ENCODE results near the gene ATM.
"Not testable (repeated sequence)": the region's sequence is repeated elsewhere in the genome, so short reads cannot be mapped to it uniquely, and the experiment has no call there.

ATM gene

DNA sequence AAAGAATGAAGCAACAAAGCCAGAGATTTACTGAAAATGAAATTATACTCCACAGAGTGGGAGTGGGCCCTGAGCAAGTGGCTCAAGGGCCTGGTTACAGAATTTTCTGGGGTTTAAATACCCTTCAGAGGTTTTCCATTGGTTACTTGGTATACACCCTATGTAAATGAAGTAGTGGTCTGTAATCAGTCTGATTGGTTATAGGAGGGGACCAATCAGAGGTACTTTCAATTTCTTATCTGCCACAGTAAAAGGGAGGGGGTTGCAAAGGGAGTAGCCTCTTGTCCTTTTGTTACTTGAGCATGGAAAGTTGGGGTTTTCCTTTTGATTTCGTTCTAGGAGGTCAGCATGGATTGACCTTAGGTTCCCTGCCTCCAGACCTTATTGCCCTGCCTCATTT lies 63.5 kb downstream of the ATM start:
- in situ Hi-C loops (cut with HindIII; ENCODE audit: low sequenced_read_pairs), result no loop called here

GRCh38 chr11:108286956-108287355 lies 64.1 kb downstream of the ATM start:
- in situ Hi-C loops (cut with HindIII; ENCODE audit: low sequenced_read_pairs), result no loop called here

DNA sequence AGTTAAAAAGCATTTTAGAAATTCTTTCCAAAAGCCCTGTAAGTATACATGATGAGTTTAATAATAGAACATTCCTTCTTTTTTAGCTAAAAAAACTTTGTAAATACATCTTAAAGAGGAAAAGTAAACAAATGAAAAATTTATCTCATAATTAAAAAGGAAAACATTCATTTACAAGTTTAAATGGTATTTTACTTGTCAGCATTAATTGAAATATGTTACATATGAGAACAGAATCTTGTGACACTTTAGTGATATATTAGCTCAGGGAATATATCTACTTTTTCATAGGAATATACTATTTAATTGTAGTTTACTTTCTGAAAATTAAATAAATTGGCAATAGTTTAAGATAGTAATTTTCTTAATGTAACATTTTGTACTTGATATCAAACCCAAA lies 66.2 kb downstream of the ATM start:
- in situ Hi-C loops (cut with HindIII; ENCODE audit: low sequenced_read_pairs), result not testable (repeated sequence)

- in situ Hi-C loops (cut with HindIII; ENCODE audit: low sequenced_read_pairs), result no loop called here
Observed at GRCh38 chr11:108289699-108290098, 66.8 kb downstream of the ATM start.

DNA sequence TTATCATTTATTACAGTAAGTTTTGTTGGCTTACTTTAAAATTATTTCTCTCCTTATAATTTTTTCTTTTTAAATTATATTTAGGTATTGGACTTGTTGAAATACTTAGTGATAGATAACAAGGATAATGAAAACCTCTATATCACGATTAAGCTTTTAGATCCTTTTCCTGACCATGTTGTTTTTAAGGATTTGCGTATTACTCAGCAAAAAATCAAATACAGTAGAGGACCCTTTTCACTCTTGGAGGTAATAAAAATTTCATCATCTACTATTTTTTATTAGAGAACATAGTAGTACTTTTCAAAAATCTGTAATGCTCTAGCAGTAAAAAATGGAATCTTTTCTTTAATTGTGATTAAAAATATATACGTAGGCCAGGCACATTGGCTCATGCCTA lies 70.4 kb downstream of the ATM start:
- in situ Hi-C loops (cut with HindIII; ENCODE audit: low sequenced_read_pairs), result no loop called here

GRCh38 chr11:108302121-108302785 lies 79.4 kb downstream of the ATM start:
- in situ Hi-C loops (cut with HindIII; ENCODE audit: low sequenced_read_pairs), result no loop called here

GRCh38 chr11:108307751-108308150 lies 84.9 kb downstream of the ATM start:
- in situ Hi-C loops (cut with HindIII; ENCODE audit: low sequenced_read_pairs), result no loop called here

GRCh38 chr11:108313444-108313843 lies 90.6 kb downstream of the ATM start:
- in situ Hi-C loops (cut with HindIII; ENCODE audit: low sequenced_read_pairs), result no loop called here

DNA sequence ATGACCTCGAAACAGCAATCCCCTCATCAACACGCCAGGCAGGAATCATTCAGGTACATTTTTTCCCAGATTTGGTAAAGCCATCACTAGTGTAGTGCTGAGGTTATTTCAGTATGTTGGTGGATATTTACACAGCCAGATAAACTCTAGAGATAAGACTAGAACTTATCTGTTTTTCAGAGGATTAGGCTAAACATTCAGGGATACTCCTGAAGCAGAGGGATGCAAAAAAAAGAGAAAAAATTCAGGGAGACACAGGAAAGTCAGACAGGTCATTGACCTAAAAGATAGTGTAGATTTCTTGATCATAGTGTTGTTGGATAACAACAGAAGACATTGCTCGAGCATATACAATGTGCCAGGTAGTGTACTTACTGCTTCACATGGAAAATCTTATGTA lies 93.2 kb downstream of the ATM start:
- in situ Hi-C loops (cut with HindIII; ENCODE audit: low sequenced_read_pairs), result no loop called here

DNA sequence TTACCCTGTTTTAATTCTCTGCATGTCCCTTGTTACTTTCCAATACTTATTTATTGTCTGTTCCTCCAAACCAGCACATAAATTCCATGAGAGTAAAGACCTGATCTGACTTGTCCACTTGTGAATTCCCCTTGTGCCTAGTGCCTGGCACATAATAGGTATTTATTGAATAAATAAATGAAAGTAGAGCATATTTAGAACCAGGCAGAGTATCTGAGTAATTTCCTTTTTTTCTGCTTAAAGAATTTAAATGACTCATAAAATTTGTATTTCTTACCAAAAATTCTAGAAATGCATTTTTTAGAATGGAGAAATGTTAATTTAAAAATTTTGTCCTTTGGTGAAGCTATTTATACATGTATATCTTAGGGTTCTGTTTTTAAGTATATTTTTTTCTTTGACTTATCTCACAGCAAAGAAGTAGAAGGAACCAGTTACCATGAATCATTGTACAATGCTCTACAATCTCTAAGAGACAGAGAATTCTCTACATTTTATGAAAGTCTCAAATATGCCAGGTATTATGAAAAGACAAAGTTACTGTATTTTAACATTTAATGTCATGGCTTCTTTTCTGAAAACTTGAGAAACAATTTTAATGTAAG lies 96.8 kb downstream of the ATM start:
- in situ Hi-C loops (cut with HindIII; ENCODE audit: low sequenced_read_pairs), result no loop called here

GRCh38 chr11:108322666-108323065 lies 99.8 kb downstream of the ATM start:
- in situ Hi-C loops (cut with HindIII; ENCODE audit: low sequenced_read_pairs), result no loop called here

GRCh38 chr11:108324587-108324986 lies 101.7 kb downstream of the ATM start:
- in situ Hi-C loops (cut with HindIII; ENCODE audit: low sequenced_read_pairs), result no loop called here

GRCh38 chr11:108333403-108333899 lies 110.6 kb downstream of the ATM start:
- in situ Hi-C loops (cut with HindIII; ENCODE audit: low sequenced_read_pairs), result loop anchor here (5.0 kb wide), 1 partner anchor 49 kb away; no protein-coding TSS in a partner anchor

GRCh38 chr11:108338750-108339149 lies 115.9 kb downstream of the ATM start:
- in situ Hi-C loops (cut with HindIII; ENCODE audit: low sequenced_read_pairs), result no loop called here

GRCh38 chr11:108340973-108341372 lies 118.1 kb downstream of the ATM start:
- in situ Hi-C loops (cut with HindIII; ENCODE audit: low sequenced_read_pairs), result no loop called here

DNA sequence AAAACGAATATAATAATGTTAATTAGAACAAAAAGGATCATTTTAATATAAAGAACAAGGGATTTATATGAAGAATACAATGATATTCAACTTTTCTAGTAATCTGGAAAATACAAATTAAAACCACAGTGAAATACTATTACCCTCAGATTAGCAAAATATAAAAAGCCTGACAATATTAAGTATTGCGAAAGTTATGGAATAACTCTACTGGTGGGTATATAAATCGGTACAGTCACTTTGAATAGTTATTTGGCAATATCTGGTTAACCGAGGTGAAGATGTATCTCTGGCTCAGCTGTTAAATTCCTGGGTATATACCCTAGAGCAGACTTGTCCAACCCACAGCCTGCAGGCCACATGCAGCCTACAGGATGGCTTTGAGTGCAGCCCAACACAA lies 118.8 kb downstream of the ATM start:
- in situ Hi-C loops (cut with HindIII; ENCODE audit: low sequenced_read_pairs), result no loop called here

- in situ Hi-C loops (cut with HindIII; ENCODE audit: low sequenced_read_pairs), result no loop called here
Observed at GRCh38 chr11:108343714-108344113, 120.8 kb downstream of the ATM start.

- in situ Hi-C loops (cut with HindIII; ENCODE audit: low sequenced_read_pairs), result no loop called here
Observed at GRCh38 chr11:108345767-108346166, 122.9 kb downstream of the ATM start.

GRCh38 chr11:108346451-108346850 lies 123.6 kb downstream of the ATM start:
- in situ Hi-C loops (cut with HindIII; ENCODE audit: low sequenced_read_pairs), result no loop called here

- in situ Hi-C loops (cut with HindIII; ENCODE audit: low sequenced_read_pairs), result no loop called here
Observed at GRCh38 chr11:108351468-108351867, 128.6 kb downstream of the ATM start.

DNA sequence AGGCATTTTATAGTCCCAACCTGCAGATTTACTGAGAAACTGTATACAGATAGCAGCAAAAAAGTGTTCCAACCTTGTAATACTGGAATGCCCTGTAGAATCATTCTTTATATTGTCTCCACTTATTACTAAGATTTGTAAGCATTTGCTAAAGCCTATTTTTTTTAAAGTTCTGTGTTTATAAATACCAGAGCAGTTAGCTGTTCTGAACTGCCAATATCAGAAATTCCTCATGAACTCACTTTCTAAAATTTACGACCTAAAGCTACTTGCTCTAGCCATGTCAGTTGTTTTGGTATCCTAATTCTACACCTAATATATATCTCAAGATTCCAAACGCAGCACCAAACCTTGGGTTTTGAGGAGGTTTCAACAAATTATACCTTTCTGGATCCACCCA lies 141.3 kb downstream of the ATM start:
- in situ Hi-C loops (cut with HindIII; ENCODE audit: low sequenced_read_pairs), result no loop called here

GRCh38 chr11:108368134-108368533 lies 145.3 kb downstream of the ATM start:
- in situ Hi-C loops (cut with HindIII; ENCODE audit: low sequenced_read_pairs), result no loop called here

DNA sequence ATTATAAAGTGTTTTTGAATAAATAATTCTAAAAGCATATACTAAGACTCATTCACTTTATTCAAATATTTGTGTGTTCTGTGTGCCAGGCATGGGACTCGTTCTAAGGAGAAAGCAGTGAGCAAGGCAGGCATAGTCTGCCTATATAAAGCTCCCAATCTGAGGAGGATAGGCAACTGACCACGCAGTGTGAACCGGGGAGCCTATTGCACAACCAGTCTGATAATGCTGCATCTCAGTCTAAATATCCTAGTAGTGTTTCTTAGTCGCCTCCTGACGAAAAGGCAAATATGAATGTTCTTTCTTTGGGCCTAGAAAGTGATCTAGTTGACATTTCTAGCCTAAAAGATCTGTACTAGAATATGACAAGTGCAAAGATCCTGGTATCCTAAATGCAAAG lies 146.2 kb downstream of the ATM start:
- in situ Hi-C loops (cut with HindIII; ENCODE audit: low sequenced_read_pairs), result no loop called here
